A549 (cell line): ENCODE results near the gene ELOA2. TPM values are rescaled to one million over a fixed set of nuclear protein-coding genes. Genes with fewer than 3 reads are reported as not detected.
A peak's percentile ranks its signal among the peaks of the same experiment; 100 is the strongest.
"Not testable (repeated sequence)": the region's sequence is repeated elsewhere in the genome, so short reads cannot be mapped to it uniquely, and the experiment has no call there.

Source experiments
- ATAC-seq, 2 experiments: fragments of 200-7000 bp in 1 of 2; fragments of >200 bp in 1 of 2; cut with Nextera tagmentation in 1 of 2; cut with Tn5 transposase in 1 of 2; 3 replicates each; pipeline versions ENCODE4 v1.8.0 to v1.9.1; 2018 to 2020; ENCODE audit warnings: mild to moderate bottlenecking in 1 of 2, moderate library complexity in 1 of 2
- CTCF ChIA-PET: fragments of 300-600 bp; sonication (Branson Sonifier 250); formaldehyde crosslinking; extraction: SDS; loops from one replicate; lab custom pipeline; 2021; ENCODE audit warnings: antibody characterized with exemption, inconsistent platforms; lab: Yijun Ruan, JAX
- POLR2A ChIA-PET: fragments of 350-600 bp; formaldehyde crosslinking; extraction: SDS; loops from one replicate; lab custom pipeline; 2021; ENCODE audit warnings: antibody characterized with exemption, inconsistent platforms; lab: Yijun Ruan, JAX
- DNase-seq, 2 experiments: peaks; one replicate each; pipeline versions ENCODE4 v3.0.0 to v3.0.0-alpha.2; 2011 to 2016; ENCODE audit warnings: low read depth in 1 of 2, low spot score in 1 of 2
- FAIRE-seq: peaks from 2 replicates; lab custom pipeline; 2011; peaks lifted over from hg19 to GRCh38; lab: Jason Lieb, UNC
- H3K27ac ChIP-seq, 2 experiments: fragments of >200 bp; sonication (Bioruptor Twin); formaldehyde crosslinking; 3 replicates each; pipeline ENCODE4 v1.5.1; 2016 to 2017
- H3K4me1 ChIP-seq: fragments of >200 bp; sonication (Bioruptor Twin); formaldehyde crosslinking; 3 replicates; pipeline ENCODE4 v1.6.1; 2016
- H3K4me2 ChIP-seq: fragments of >200 bp; sonication (Bioruptor Twin); formaldehyde crosslinking; 3 replicates; pipeline ENCODE4 v1.6.1; 2016
- H3K4me3 ChIP-seq: fragments of >200 bp; sonication (Bioruptor Twin); formaldehyde crosslinking; 3 replicates; pipeline ENCODE4 v1.5.1; 2016
- H3K9me3 ChIP-seq: fragments of >200 bp; sonication (Bioruptor Twin); formaldehyde crosslinking; 3 replicates; pipeline ENCODE4 v1.6.1; 2016
- ATOH8 ChIP-seq: fragments of 250-450 bp; sonication (Bioruptor Pico); IDR thresholded peaks from 2 replicates; pipeline ENCODE4 v1.5.0; 2020; ENCODE audit warnings: low read depth, mild to moderate bottlenecking, moderate library complexity
- CEBPB ChIP-seq, 2 experiments: fragments of >200 bp in 1 of 2; sonication (Bioruptor Twin) in 1 of 2; formaldehyde crosslinking in 1 of 2; IDR thresholded peaks; 2 replicates each; pipeline ENCODE4 v1.6.1; 2012 to 2016
- E2F6 ChIP-seq: IDR thresholded peaks from 2 replicates; pipeline ENCODE4 v1.6.1; 2012; ENCODE audit warnings: low read depth, borderline replicate concordance
- EHF ChIP-seq: fragments of 250-450 bp; sonication (Bioruptor Pico); IDR thresholded peaks from 2 replicates; pipeline ENCODE4 v1.5.0; 2020; ENCODE audit warnings: mild to moderate bottlenecking
- ELK1 ChIP-seq: fragments of 150-350 bp; IDR thresholded peaks from 2 replicates; pipeline ENCODE4 v1.6.1; 2014; ENCODE audit warnings: low read depth, mild to moderate bottlenecking, low read length
- HEYL ChIP-seq: fragments of 250-450 bp; sonication (Bioruptor Pico); IDR thresholded peaks from 2 replicates; pipeline ENCODE4 v1.8.0; 2021; ENCODE audit warnings: mild to moderate bottlenecking, moderate library complexity
- HOXA7 ChIP-seq: fragments of 250-450 bp; sonication (Bioruptor Pico); IDR thresholded peaks from 2 replicates; pipeline ENCODE4 v1.5.0; 2020; ENCODE audit warnings: mild to moderate bottlenecking, moderate library complexity
- HOXB13 ChIP-seq: fragments of 250-450 bp; sonication (Bioruptor Pico); IDR thresholded peaks from 2 replicates; pipeline ENCODE4 v1.5.0; 2020; ENCODE audit warnings: low read depth, mild to moderate bottlenecking, moderate library complexity
- JUN ChIP-seq, 2 experiments: fragments of >200 bp; sonication (Bioruptor Twin); formaldehyde crosslinking; IDR thresholded peaks; 2 replicates in 1 of 2; 3 replicates in 1 of 2; pipeline ENCODE4 v1.6.1; 2016 to 2017
- MAZ ChIP-seq: fragments of 150-350 bp; IDR thresholded peaks from 2 replicates; pipeline ENCODE4 v1.6.1; 2014; ENCODE audit warnings: antibody characterized with exemption, low read depth, low read length, borderline replicate concordance
- PHF8 ChIP-seq: fragments of 200-600 bp; sonication (generic); IDR thresholded peaks from 2 replicates; pipeline ENCODE4 v1.6.1; 2016; ENCODE audit warnings: low read depth, mild to moderate bottlenecking, antibody characterized with exemption, moderate library complexity, borderline replicate concordance
- REST ChIP-seq: fragments of 200-600 bp; sonication (generic); IDR thresholded peaks from 2 replicates; pipeline ENCODE4 v1.6.1; 2016; ENCODE audit warnings: antibody characterized with exemption, mild to moderate bottlenecking, moderate library complexity
- RFX5 ChIP-seq: fragments of 450-650 bp; IDR thresholded peaks from 2 replicates; pipeline ENCODE4 v1.7.1; 2014; ENCODE audit warnings: antibody characterized with exemption, mild to moderate bottlenecking, moderate library complexity
- TFCP2L1 ChIP-seq: fragments of 250-450 bp; sonication (Bioruptor Pico); IDR thresholded peaks from 2 replicates; pipeline ENCODE4 v1.5.0; 2021; ENCODE audit warnings: mild to moderate bottlenecking
- TP53 ChIP-seq: fragments of 250-450 bp; sonication (Bioruptor Pico); IDR thresholded peaks from 2 replicates; pipeline ENCODE4 v1.5.0; 2021; ENCODE audit warnings: mild to moderate bottlenecking, moderate library complexity
- ZC3H11A ChIP-seq: fragments of 450-650 bp; IDR thresholded peaks from 2 replicates; pipeline ENCODE4 v1.6.1; 2014; ENCODE audit warnings: antibody characterized with exemption, mild to moderate bottlenecking
- WGBS: methylation state at CpG from one replicate; pipeline ENCODE4 v1.1.6; 2017; ENCODE audit errors: missing lambda C conversion rate; 5-methylcytosine and 5-hydroxymethylcytosine counted together
- polyA plus RNA-seq, 4 experiments: library from polyadenylated mRNA; depleted of rRNA in 3 of 4; stranded (reverse); fragments of >200 nt; fragmentation: RNase III in 1 of 4; extraction: RNeasy Plus Mini Kit Qiagen cat#74134 plus additional on column Dnase treatment in 1 of 4; gene quantifications; 2 replicates in 3 of 4; 3 replicates in 1 of 4; pipeline ENCODE4 v1.2.3, GENCODE V29; 2011 to 2017
- TF ChIP-seq, protein P1 (sequence below): fragments of >200 bp; sonication (Bioruptor Twin); formaldehyde crosslinking; IDR thresholded peaks from 2 replicates; pipeline ENCODE4 v1.6.1; 2016
- TF ChIP-seq, protein P2 (sequence below): IDR thresholded peaks from 2 replicates; pipeline ENCODE4 v1.6.1; 2012

ELOA2 gene
- polyA plus RNA-seq, 2 of the 4 experiments (the other 2 are of a cell fraction), result not detected

GRCh38 chr18:47032945-47033344, 2.5 kb downstream of the ELOA2 start:
- TF ChIP-seq, protein P1, sequence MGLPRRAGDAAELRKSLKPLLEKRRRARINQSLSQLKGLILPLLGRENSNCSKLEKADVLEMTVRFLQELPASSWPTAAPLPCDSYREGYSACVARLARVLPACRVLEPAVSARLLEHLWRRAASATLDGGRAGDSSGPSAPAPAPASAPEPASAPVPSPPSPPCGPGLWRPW, result no peak
- no peak for TF ChIP-seq HOXB13 (CRISPR knock-in tag)
- no peak for TF ChIP-seq ELK1
- no peak for TF ChIP-seq HEYL
- TF ChIP-seq E2F6, result no peak
- TF ChIP-seq HOXA7 (CRISPR knock-in tag), result no peak
- TF ChIP-seq RFX5, result no peak
- TF ChIP-seq ZC3H11A, result no peak
- TF ChIP-seq, protein P2, sequence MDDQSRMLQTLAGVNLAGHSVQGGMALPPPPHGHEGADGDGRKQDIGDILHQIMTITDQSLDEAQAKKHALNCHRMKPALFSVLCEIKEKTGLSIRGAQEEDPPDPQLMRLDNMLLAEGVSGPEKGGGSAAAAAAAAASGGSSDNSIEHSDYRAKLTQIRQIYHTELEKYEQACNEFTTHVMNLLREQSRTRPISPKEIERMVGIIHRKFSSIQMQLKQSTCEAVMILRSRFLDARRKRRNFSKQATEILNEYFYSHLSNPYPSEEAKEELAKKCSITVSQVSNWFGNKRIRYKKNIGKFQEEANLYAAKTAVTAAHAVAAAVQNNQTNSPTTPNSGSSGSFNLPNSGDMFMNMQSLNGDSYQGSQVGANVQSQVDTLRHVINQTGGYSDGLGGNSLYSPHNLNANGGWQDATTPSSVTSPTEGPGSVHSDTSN, result no peak
- TF ChIP-seq CEBPB (IDR thresholded peaks at IDR 0.05), result no peak
- no peak for TF ChIP-seq REST
- TF ChIP-seq TFCP2L1 (CRISPR knock-in tag), result no peak
- TF ChIP-seq EHF, result no peak
- no peak for TF ChIP-seq JUN (IDR thresholded peaks at IDR 0.05)
- no peak for TF ChIP-seq TP53 (CRISPR knock-in tag)
- TF ChIP-seq MAZ, result no peak
- no peak for TF ChIP-seq PHF8
- no peak for TF ChIP-seq ATOH8 (CRISPR knock-in tag)
- POLR2A ChIA-PET, result no interaction called here
- H3K4me1 ChIP-seq, result no peaks in the 10 kb centered on the region
- 85% methylated on average over 15 of the region's 19 CpGs for WGBS
- ATAC-seq, result no peak
- H3K27ac ChIP-seq, result no peak overlapping the region
- no peak overlapping the region for H3K4me3 ChIP-seq
- no peak for DNase-seq
- H3K4me2 ChIP-seq, result no peak overlapping the region
- CTCF ChIA-PET, result interaction anchor here (1.1 kb wide), 1 partner anchor 311 kb away, joined by 3 read pairs; no protein-coding TSS in a partner anchor
- FAIRE-seq, result no peak
- no peaks in the 10 kb centered on the region for H3K9me3 ChIP-seq

DNA sequence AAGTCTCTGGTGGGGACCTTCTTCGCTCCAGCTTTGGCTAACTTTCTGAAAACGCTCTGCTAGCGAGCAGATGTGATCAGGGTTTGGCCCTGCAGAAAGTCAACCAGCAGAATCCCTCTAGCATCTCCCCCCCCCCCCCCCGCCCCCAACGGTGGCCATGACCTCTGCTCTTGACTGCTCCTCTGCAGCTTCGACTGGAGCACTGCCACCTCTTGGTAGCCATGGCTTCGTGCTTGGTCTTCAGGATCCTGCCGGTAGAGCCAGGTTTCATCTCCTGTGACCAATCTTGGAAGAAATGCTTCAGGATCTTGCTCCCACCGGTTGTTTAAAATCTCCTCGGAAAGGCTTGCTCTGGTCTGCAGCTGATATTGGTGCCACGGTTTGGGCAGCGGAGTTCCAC, 4.5 kb downstream of the ELOA2 start:
- CTCF ChIA-PET, DNase-seq: not testable (repeated sequence)

DNA sequence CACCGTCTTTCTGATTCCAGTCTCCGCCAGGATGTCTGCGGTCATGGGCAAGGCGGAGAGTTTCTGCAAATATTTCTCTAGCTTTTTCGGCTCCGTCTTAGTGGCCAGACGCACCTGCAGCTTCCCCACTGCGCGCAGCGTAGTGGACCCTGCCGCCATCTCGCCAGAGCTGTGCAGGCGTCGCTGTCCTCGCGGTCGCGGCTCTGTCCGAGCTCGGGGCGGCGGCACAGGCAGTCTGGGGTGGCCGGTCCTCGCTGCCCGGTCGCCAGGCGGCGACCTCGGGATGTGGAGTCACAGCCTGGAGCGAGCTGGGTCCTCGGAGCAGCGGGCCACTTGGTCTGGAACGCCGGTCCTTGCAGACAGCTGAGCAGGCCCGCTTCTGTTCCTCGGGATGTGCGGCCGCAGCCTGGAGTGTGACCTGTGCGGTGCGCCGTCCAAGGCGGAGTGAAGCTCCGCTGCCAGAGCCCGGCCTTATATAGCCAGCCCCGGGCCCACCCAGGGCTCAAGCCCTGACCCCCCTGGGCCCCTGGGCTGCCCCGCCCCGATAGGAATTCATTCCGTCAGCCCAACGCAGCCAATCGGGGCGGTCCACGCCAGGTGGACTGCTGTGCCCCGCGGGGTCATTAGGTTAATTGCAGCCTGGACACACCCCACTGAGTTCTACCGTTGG, 5.6 kb downstream of the ELOA2 start:
- H3K4me3 ChIP-seq, CTCF ChIA-PET, H3K9me3 ChIP-seq, H3K27ac ChIP-seq, H3K4me1 ChIP-seq, DNase-seq, POLR2A ChIA-PET, H3K4me2 ChIP-seq, FAIRE-seq: not testable (repeated sequence)
- peak; percentile 29 to 40; a peak in 3 of 6 replicates for ATAC-seq
- no CpG with 5 or more reads among the region's 55 CpGs for WGBS

More for the DNA sequence above, 4.5 kb downstream of the ELOA2 start:
- POLR2A ChIA-PET, H3K4me1 ChIP-seq, H3K9me3 ChIP-seq, H3K4me3 ChIP-seq, H3K27ac ChIP-seq, FAIRE-seq, H3K4me2 ChIP-seq: not testable (repeated sequence)
- ATAC-seq, result peak; percentile 51 to 62; a peak in 3 of 6 replicates
- WGBS, result 93% methylated on average over 3 of the region's 12 CpGs

- WGBS, result 80% methylated on average over 1 of the region's 29 CpGs
- ATAC-seq, result not testable (repeated sequence)
These were observed 6.7 kb downstream of the ELOA2 start for GRCh38 chr18:47028738-47029137.

More at GRCh38 chr18:47028738-47029137, 6.7 kb downstream of the ELOA2 start:
- H3K27ac ChIP-seq, CTCF ChIA-PET, POLR2A ChIA-PET, H3K4me3 ChIP-seq, H3K9me3 ChIP-seq, DNase-seq, H3K4me2 ChIP-seq, FAIRE-seq, H3K4me1 ChIP-seq: not testable (repeated sequence)
